HG03432 (cell line): ENCODE results near the gene GAP43.
"Not testable (repeated sequence)": the region's sequence is repeated elsewhere in the genome, so short reads cannot be mapped to it uniquely, and the experiment has no call there.

Source experiments
- ATAC-seq: cut with Tn5 transposase; IDR thresholded peaks from one replicate; pipeline ENCODE4 v1.9.1; 2021; ENCODE audit warnings: mild to moderate bottlenecking, moderate library complexity; ENCODE audit not compliant: unreplicated experiment

GAP43 gene

GRCh38 chr3:115752978-115753377, 129.7 kb downstream of the GAP43 start:
- not testable (repeated sequence) for ATAC-seq

GRCh38 chr3:115758076-115758763, 134.9 kb downstream of the GAP43 start:
- no peak for ATAC-seq

GRCh38 chr3:115760716-115761115, 137.4 kb downstream of the GAP43 start:
- no peak for ATAC-seq

GRCh38 chr3:115761927-115762305, 138.6 kb downstream of the GAP43 start:
- ATAC-seq: no peak

GRCh38 chr3:115766587-115767482, 143.5 kb downstream of the GAP43 start:
- ATAC-seq: no peak

- ATAC-seq: no peak
These were observed 145.4 kb downstream of the GAP43 start for GRCh38 chr3:115768661-115769060.
